ENCODE measurements around the gene ENTREP1.
A peak's percentile ranks its signal among the peaks of the same experiment; 100 is the strongest.

Gene ENTREP1

DNA sequence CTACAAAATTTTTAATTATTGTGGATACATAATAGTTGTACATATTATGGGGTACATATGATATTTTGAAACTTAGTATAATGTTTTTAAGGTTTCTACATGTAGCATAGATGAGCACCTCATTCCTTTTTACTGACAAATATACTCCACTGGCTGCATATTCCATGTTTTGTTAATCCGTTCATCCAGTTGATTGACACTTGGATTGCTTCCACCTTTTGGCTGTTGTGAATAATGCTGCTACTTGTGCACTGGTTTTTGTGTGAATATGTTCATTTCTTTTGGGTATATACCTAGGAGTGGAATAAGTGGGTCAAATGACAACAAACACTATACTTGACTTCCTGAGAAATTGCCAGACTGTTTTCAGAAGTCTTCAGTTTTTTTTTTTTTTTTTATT lies 2.8 kb upstream of the ENTREP1 start:
- no peak overlapping the region for H3K27ac ChIP-seq (replicated peaks; ENCODE audit: low read length)
- no peak overlapping the region for H2AK5ac ChIP-seq (ENCODE audit: low read depth, low read length)
- no peaks in the 10 kb centered on the region for H3K79me1 ChIP-seq (ENCODE audit: low read depth, low read length)
- no peak overlapping the region for H3K4me2 ChIP-seq (ENCODE audit: insufficient read depth, low read length, poor library complexity, severe bottlenecking)
- no peak overlapping the region for H2BK120ac ChIP-seq (ENCODE audit: low read depth, low read length)
- no peak overlapping the region for H3K4me3 ChIP-seq (ENCODE audit: low read length in 2 of 2)
- H2AFZ ChIP-seq (ENCODE audit: low read length), result no peak overlapping the region
- H2BK15ac ChIP-seq (ENCODE audit: low read length), result no peak overlapping the region
- H3K27me3 ChIP-seq (ENCODE audit: control insufficient read depth in 3 of 3, insufficient read depth in 3 of 3, low read depth in 1 of 3, low read length in 3 of 3), result peaks cover 0 to 81% (median 22%) of the 10 kb centered on the region in 3 experiments
- no peaks in the 10 kb centered on the region for H3K9me3 ChIP-seq (replicated peaks in 1 of 2; ENCODE audit: control insufficient read depth in 2 of 2, insufficient read depth in 1 of 2, low read depth in 1 of 2, low read length in 2 of 2)
- H3K36me3 ChIP-seq (replicated peaks in 1 of 2; ENCODE audit: control insufficient read depth in 2 of 2, insufficient read depth in 2 of 2, low read length in 2 of 2), result no peaks in the 10 kb centered on the region
- no CpG with 5 or more reads among the region's 1 CpG for WGBS, 2 donors (ENCODE audit: extremely low coverage in 2 of 2, insufficient read length in 2 of 2, insufficient replicate concordance in 1 of 2)
- no peak overlapping the region for H3K4ac ChIP-seq (ENCODE audit: low read length)
- H4K91ac ChIP-seq (ENCODE audit: low read depth, low read length, poor library complexity), result no peak overlapping the region
- H3K9ac ChIP-seq (ENCODE audit: low read depth, low read length, poor library complexity), result no peak overlapping the region
- peaks cover 6 to 8% of the 10 kb centered on the region in 2 donors for H3K4me1 ChIP-seq (ENCODE audit: control insufficient read depth in 2 of 2, insufficient read depth in 1 of 2, low read depth in 1 of 2, low read length in 2 of 2)
- H2BK5ac ChIP-seq (ENCODE audit: low read length), result no peak overlapping the region
- H3K18ac ChIP-seq (ENCODE audit: low read length), result no peak overlapping the region
- no peak overlapping the region for H2BK12ac ChIP-seq (ENCODE audit: low read length)
- no peak for DNase-seq (ENCODE audit: low spot score)
- H4K8ac ChIP-seq (ENCODE audit: low read depth, low read length), result no peak overlapping the region
- no peak overlapping the region for H3K23ac ChIP-seq (ENCODE audit: low read depth, low read length, poor library complexity)
- no peak overlapping the region for H3K14ac ChIP-seq (ENCODE audit: low read length)

DNA sequence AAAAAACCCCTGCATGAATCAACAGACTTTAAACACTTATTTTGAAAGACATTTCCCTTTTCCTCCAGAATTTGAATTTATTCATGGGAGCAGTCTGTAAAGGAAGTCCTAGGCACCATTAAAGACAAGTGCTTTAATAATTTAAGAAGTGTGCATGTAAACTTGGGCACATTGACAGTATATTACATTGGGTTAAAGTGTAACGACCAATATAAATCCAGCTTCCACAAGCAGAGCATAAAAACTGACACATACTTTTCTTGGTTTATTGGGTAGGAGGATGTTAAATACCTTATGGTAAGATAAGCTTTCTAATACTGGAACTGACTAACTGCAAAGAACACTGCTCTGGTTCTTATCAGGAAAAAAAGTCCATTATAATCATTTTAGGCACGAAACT lies 1.2 kb upstream of the ENTREP1 start:
- Histone ChIP-seq H3K27ac (replicated peaks; ENCODE audit: low read length) (no peak overlapping the region), H4K91ac (ENCODE audit: low read depth, low read length, poor library complexity) (no peak overlapping the region), H2BK120ac (ENCODE audit: low read depth, low read length) (no peak overlapping the region), H3K4me2 (ENCODE audit: insufficient read depth, low read length, poor library complexity, severe bottlenecking) (no peak overlapping the region), H3K9me3 (replicated peaks in 1 of 2; ENCODE audit: control insufficient read depth in 2 of 2, insufficient read depth in 1 of 2, low read depth in 1 of 2, low read length in 2 of 2) (no peaks in the 10 kb centered on the region), H3K18ac (ENCODE audit: low read length) (no peak overlapping the region), H3K4me3 (ENCODE audit: low read length in 2 of 2) (no peak overlapping the region), H3K36me3 (replicated peaks in 1 of 2; ENCODE audit: control insufficient read depth in 2 of 2, insufficient read depth in 2 of 2, low read length in 2 of 2) (no peaks in the 10 kb centered on the region), H3K27me3 (ENCODE audit: control insufficient read depth in 3 of 3, insufficient read depth in 3 of 3, low read depth in 1 of 3, low read length in 3 of 3) (peaks cover 0 to 88% (median 22%) of the 10 kb centered on the region in 3 experiments), H3K4me1 (ENCODE audit: control insufficient read depth in 2 of 2, insufficient read depth in 1 of 2, low read depth in 1 of 2, low read length in 2 of 2) (peaks cover 6 to 8% of the 10 kb centered on the region in 2 donors), H2BK15ac (ENCODE audit: low read length) (no peak overlapping the region), H2BK5ac (ENCODE audit: low read length) (no peak overlapping the region), H3K79me1 (ENCODE audit: low read depth, low read length) (no peaks in the 10 kb centered on the region), H3K14ac (ENCODE audit: low read length) (no peak overlapping the region), H2AK5ac (ENCODE audit: low read depth, low read length) (no peak overlapping the region), H3K23ac (ENCODE audit: low read depth, low read length, poor library complexity) (no peak overlapping the region), H2BK12ac (ENCODE audit: low read length) (no peak overlapping the region), H3K9ac (ENCODE audit: low read depth, low read length, poor library complexity) (no peak overlapping the region), H2AFZ (ENCODE audit: low read length) (no peak overlapping the region), H4K8ac (ENCODE audit: low read depth, low read length) (no peak overlapping the region), H3K4ac (ENCODE audit: low read length) (no peak overlapping the region)
- no CpG with 5 or more reads among the region's 2 CpGs for WGBS, 2 donors (ENCODE audit: extremely low coverage in 2 of 2, insufficient read length in 2 of 2, insufficient replicate concordance in 1 of 2)
- no peak for DNase-seq (ENCODE audit: low spot score)

DNA sequence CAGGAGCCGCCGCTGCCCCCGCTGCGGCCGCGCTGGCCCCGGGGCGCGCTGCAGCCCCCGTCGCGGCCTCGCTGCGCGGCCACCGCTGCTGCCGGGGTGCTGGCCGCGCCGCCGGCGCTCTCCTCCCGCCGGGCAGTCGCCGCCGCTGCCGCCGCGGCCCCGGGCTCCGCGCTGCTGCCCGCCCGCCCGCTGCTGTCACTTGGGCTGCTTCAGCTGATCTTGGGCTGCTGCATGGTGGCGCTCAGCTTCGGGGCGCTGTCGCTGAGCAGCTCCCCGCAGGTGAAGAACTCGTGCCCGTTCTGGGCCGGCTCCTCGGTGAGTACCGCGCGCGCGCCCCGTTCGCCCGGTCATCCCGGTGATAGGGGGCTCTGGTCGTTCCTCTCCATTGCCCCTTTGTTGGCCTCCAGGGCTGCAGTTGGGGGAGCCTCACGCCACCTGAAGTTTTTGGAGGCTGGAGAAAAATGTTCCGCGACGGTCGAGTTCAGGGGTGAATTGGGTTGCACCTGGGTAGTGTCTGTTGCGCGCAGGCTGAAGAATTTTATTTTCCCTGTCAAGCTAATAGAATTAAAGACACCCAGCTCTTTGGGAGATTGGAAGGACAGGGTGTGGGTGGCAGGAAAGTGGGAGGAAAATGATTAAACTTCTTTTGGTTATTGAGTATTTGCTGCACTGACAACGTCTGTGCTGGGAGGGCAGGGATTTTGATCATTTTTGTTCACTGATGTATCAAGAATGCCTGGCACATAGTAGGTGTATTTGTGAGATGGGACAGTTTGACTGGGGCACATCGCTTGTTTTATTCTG lies 596 bp downstream of the ENTREP1 start:
- Histone ChIP-seq H3K14ac (ENCODE audit: low read length) (no peak overlapping the region), H2AFZ (ENCODE audit: low read length) (peak overlapping the region; percentile 85), H3K4me3 (ENCODE audit: low read length in 2 of 2) (peak overlapping the region; percentile 38 to 87), H2BK120ac (ENCODE audit: low read depth, low read length) (no peak overlapping the region), H3K36me3 (replicated peaks in 1 of 2; ENCODE audit: control insufficient read depth in 2 of 2, insufficient read depth in 2 of 2, low read length in 2 of 2) (no peaks in the 10 kb centered on the region), H2BK5ac (ENCODE audit: low read length) (no peak overlapping the region), H2BK15ac (ENCODE audit: low read length) (no peak overlapping the region), H3K9me3 (replicated peaks in 1 of 2; ENCODE audit: control insufficient read depth in 2 of 2, insufficient read depth in 1 of 2, low read depth in 1 of 2, low read length in 2 of 2) (no peaks in the 10 kb centered on the region), H3K27me3 (ENCODE audit: control insufficient read depth in 3 of 3, insufficient read depth in 3 of 3, low read depth in 1 of 3, low read length in 3 of 3) (peaks cover 0 to 92% (median 22%) of the 10 kb centered on the region in 3 experiments), H3K4me2 (ENCODE audit: insufficient read depth, low read length, poor library complexity, severe bottlenecking) (peak overlapping the region; percentile 98), H4K91ac (ENCODE audit: low read depth, low read length, poor library complexity) (no peak overlapping the region), H3K4me1 (ENCODE audit: control insufficient read depth in 2 of 2, insufficient read depth in 1 of 2, low read depth in 1 of 2, low read length in 2 of 2) (peaks cover 4 to 6% of the 10 kb centered on the region in 2 donors), H3K23ac (ENCODE audit: low read depth, low read length, poor library complexity) (no peak overlapping the region), H2BK12ac (ENCODE audit: low read length) (no peak overlapping the region), H4K8ac (ENCODE audit: low read depth, low read length) (no peak overlapping the region), H2AK5ac (ENCODE audit: low read depth, low read length) (no peak overlapping the region), H3K18ac (ENCODE audit: low read length) (peak overlapping the region; percentile 77), H3K79me1 (ENCODE audit: low read depth, low read length) (no peaks in the 10 kb centered on the region), H3K9ac (ENCODE audit: low read depth, low read length, poor library complexity) (peak overlapping the region; percentile 64), H3K27ac (replicated peaks; ENCODE audit: low read length) (no peak overlapping the region), H3K4ac (ENCODE audit: low read length) (no peak overlapping the region)
- no peak for DNase-seq (ENCODE audit: low spot score)
- no CpG with 5 or more reads among the region's 64 CpGs for WGBS, 2 donors (ENCODE audit: extremely low coverage in 2 of 2, insufficient read length in 2 of 2, insufficient replicate concordance in 1 of 2)

DNA sequence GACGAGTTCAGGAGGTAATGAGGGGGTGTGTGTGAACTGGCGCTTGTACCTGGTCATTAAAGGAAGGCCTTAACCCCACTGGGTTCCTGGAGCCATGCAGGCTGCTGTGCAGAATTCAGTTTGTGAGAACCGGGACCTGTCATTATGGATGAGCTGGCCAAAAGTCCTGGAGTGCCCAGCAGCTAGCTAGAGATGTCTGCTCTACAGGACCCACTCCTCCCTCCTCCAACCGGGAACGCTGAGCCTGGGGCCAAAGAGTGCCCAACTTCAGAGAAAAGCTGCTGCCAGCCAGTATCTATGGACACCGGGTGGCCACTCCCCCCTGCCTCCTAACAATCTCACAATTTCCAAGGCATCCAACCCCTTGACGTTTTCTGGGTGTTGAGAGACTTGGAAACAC lies 1.2 kb downstream of the ENTREP1 start:
- Histone ChIP-seq H3K4me2 (ENCODE audit: insufficient read depth, low read length, poor library complexity, severe bottlenecking) (no peak overlapping the region), H4K8ac (ENCODE audit: low read depth, low read length) (no peak overlapping the region), H3K4me3 (ENCODE audit: low read length in 2 of 2) (no peak overlapping the region), H3K27ac (replicated peaks; ENCODE audit: low read length) (no peak overlapping the region), H3K36me3 (replicated peaks in 1 of 2; ENCODE audit: control insufficient read depth in 2 of 2, insufficient read depth in 2 of 2, low read length in 2 of 2) (no peaks in the 10 kb centered on the region), H2AK5ac (ENCODE audit: low read depth, low read length) (no peak overlapping the region), H3K23ac (ENCODE audit: low read depth, low read length, poor library complexity) (no peak overlapping the region), H2BK12ac (ENCODE audit: low read length) (no peak overlapping the region), H3K4me1 (ENCODE audit: control insufficient read depth in 2 of 2, insufficient read depth in 1 of 2, low read depth in 1 of 2, low read length in 2 of 2) (peaks cover 4 to 6% of the 10 kb centered on the region in 2 donors), H3K9ac (ENCODE audit: low read depth, low read length, poor library complexity) (no peak overlapping the region), H2BK15ac (ENCODE audit: low read length) (no peak overlapping the region), H3K18ac (ENCODE audit: low read length) (no peak overlapping the region), H3K27me3 (ENCODE audit: control insufficient read depth in 3 of 3, insufficient read depth in 3 of 3, low read depth in 1 of 3, low read length in 3 of 3) (peaks cover 0 to 89% (median 22%) of the 10 kb centered on the region in 3 experiments), H3K9me3 (replicated peaks in 1 of 2; ENCODE audit: control insufficient read depth in 2 of 2, insufficient read depth in 1 of 2, low read depth in 1 of 2, low read length in 2 of 2) (no peaks in the 10 kb centered on the region), H2BK120ac (ENCODE audit: low read depth, low read length) (no peak overlapping the region), H2AFZ (ENCODE audit: low read length) (no peak overlapping the region), H4K91ac (ENCODE audit: low read depth, low read length, poor library complexity) (no peak overlapping the region), H3K4ac (ENCODE audit: low read length) (no peak overlapping the region), H2BK5ac (ENCODE audit: low read length) (no peak overlapping the region), H3K14ac (ENCODE audit: low read length) (no peak overlapping the region), H3K79me1 (ENCODE audit: low read depth, low read length) (no peaks in the 10 kb centered on the region)
- no peak for DNase-seq (ENCODE audit: low spot score)
- WGBS, 2 donors (ENCODE audit: extremely low coverage in 2 of 2, insufficient read length in 2 of 2, insufficient replicate concordance in 1 of 2), result no CpG with 5 or more reads among the region's 7 CpGs
